HG03469 (cell line): ENCODE measurements around the gene IPO13.

Experiments
- ATAC-seq: cut with Tn5 transposase; IDR thresholded peaks from one replicate; pipeline ENCODE4 v1.9.1; 2021; ENCODE audit warnings: mild to moderate bottlenecking, moderate library complexity, moderate number of reproducible peaks; ENCODE audit not compliant: unreplicated experiment

The IPO13 gene

DNA sequence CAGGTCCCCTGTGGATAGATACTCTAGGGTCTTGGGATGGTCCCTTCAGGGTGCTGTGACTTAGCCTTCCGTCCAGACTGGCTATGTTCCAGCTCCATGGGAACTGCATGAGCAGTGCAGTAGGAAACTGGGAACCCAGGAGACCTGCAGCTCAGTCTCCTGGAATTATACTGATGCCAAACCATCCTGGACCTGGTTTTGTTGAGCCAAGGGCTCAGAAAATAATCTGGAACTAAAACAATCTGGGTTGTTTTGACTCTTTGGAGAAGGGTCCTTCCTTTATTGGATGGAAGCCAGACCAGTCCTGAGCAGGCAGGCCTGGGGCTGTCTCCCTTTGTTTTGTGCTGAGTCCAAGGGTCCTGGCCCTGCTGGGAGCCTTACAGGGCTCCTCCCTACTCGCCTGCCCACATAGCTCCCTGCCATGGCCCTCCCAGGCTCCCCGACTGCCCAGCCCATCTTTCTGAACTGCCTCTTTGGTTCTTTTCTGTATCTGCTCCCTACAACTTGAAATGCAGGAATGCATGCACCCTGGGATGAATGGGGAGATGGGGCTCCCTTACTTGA lies 1.2 kb downstream of the IPO13 start:
- ATAC-seq = no peak

DNA sequence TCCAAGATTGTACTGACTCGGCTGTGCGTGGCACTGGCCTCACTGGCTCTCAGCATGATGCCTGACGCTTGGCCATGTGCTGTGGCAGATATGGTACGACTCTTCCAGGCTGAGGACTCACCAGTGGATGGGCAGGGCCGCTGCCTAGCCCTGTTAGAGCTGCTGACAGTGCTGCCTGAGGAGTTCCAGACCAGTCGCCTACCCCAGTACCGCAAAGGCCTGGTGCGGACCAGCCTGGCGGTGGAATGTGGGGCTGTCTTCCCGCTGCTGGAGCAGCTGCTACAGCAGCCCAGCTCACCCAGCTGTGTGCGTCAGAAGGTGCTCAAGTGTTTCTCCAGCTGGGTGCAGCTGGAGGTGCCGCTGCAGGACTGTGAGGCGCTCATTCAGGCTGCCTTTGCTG lies 2.9 kb downstream of the IPO13 start:
- ATAC-seq = no peak

DNA sequence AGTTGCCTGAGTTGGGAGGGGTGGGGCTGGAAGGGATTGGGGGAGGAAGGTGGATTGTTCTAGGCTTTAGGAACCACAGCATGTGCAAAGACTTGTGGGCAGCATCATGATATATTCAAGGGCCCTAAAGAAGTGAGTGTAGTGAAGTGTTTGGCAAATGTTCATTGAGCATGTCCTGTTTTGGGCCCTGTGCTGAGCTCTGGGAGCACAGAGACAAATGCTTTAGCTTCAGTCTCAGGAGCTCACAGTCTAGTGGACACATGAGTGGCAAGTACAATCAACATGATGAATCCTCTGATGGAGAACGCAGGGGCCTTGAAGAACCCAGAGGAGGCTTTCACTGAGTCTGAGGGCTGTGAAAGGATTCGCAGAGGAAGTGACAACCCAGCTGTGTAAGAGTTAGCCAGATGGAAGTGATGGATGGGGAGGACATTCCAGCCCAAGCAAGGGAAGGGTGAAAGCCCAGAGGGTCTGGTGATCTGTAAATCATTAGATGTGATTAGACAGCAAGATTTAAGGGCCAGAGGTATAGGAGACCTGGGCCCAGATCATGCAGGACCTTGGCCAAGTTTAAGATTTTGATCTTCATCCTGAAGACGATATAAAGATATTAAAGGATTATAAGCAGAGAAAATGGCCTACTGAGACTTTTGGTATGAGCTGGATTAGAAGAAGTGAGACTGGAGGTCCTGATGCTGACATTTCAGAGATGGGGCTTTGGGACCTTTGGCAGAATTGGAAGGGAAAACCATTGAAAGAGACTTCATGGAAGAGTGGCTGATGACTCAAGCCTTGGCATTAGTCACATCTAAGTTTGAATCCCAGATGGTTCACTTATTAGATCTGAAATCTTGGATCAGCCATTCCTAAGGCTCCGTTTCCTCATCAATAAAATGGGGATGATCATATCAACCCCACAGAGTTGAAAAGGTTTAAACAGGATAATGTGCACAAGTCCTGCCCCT lies 4.6 kb downstream of the IPO13 start:
- no peak for ATAC-seq

DNA sequence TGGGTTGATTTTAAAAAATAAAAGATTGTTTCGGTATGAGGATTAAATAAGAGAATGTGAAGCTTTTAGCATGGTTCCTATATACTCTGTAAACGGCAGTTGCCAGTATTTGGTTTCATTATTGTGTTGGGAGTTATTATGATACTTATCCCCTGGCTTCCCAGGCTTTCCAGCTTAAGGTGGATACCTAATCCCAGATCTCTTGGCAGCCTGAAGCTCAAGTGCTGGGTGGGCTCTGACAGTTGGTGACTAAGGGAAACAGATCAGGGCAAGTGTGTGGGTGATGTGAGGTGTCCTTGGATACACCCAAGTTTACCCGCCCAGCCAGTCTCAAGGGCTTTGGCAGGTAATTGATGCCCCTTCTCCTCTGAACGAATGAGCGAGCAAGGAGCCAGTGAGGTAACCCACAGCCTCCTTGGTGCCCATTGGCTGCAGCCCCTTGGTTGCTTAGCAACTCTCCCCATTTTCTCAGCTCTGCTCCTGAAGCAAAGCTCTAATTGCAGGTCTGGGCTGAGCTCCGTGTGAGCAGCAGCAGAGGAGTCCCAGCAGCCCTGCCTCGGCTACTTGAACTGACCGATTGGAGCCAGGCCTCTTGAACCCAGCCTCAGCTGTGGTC lies 6.1 kb downstream of the IPO13 start:
- no peak for ATAC-seq

DNA sequence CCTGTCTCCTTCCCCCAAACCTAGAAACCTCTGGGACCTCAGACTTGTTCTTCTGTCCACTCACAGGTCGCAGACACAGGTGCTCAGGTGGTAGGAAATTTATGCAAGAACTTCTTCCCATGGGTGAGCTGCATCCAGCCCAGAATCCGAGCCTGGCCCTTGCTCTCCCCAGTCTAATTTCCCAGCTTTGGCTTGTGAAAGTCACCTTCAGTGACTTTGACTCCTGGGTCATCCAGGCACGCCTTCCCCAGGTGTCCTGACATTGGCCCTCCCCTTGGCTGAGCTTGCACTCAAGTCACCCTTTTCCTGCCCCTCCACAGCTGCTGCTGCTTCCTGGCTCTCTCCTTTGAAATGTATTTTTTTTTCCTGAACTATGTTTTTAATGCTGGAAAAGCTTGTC lies 6.6 kb downstream of the IPO13 start:
- no peak for ATAC-seq

DNA sequence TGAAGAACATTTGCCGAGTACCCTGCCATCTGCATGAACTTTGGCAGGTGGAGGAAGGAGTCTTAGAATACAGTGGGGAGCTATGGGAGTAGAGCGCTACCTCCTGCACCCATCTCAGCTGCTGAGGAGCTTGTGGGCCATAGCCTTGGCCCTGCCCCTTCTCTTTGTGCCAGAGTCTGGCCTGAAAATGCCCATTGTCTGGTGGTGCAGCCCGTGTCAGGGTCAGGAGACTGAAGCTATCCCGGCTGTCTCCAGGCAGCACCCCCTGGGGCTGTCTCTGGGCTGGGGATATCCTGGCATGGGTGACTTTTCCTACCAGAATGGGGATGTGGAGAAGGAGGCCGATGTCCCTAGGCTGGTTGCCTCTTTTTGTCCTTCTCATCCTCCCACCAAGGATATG lies 7.3 kb downstream of the IPO13 start:
- ATAC-seq = no peak

DNA sequence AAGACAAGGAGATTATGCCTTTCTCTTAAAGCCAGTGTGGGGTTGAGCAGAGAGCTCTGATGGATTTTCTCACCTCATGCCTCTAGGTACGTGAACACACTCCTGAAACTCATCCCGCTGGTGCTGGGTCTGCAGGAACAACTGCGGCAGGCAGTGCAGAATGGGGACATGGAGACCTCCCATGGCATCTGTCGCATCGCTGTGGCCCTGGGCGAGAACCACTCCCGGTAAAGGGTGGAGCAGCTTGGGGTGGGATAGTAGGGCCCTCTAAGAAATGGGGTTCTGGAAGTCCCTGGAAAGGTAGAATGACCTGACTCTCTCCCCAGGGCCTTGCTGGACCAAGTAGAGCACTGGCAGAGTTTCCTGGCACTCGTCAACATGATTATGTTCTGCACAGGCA lies 9.5 kb downstream of the IPO13 start:
- ATAC-seq = no peak

DNA sequence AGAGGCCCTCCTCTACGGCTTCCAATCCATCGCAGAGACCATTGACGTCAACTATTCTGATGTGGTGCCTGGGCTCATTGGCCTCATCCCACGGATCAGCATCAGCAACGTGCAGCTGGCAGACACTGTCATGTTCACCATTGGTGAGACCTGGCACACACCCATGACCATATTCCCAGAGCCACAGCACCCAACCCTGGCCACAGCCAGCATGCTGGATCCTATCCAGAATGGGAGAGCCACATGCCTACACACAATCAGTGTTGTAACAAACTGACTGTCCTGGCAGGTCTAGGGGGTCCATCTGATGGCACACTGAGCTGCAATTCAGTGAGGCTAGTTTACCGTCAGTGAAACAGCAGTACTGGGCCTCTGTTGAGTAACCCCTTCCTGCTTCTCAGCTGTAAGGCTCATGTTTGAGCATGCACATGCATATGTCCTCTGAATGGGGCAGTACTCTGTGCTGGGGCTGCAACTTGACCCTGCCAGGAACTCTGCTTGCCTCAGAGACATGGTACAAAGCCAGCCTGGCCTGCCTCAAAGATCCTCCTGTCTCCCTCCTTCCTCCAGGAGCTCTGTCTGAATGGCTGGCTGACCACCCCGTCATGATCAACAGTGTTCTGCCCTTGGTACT lies 10.8 kb downstream of the IPO13 start:
- ATAC-seq = no peak

DNA sequence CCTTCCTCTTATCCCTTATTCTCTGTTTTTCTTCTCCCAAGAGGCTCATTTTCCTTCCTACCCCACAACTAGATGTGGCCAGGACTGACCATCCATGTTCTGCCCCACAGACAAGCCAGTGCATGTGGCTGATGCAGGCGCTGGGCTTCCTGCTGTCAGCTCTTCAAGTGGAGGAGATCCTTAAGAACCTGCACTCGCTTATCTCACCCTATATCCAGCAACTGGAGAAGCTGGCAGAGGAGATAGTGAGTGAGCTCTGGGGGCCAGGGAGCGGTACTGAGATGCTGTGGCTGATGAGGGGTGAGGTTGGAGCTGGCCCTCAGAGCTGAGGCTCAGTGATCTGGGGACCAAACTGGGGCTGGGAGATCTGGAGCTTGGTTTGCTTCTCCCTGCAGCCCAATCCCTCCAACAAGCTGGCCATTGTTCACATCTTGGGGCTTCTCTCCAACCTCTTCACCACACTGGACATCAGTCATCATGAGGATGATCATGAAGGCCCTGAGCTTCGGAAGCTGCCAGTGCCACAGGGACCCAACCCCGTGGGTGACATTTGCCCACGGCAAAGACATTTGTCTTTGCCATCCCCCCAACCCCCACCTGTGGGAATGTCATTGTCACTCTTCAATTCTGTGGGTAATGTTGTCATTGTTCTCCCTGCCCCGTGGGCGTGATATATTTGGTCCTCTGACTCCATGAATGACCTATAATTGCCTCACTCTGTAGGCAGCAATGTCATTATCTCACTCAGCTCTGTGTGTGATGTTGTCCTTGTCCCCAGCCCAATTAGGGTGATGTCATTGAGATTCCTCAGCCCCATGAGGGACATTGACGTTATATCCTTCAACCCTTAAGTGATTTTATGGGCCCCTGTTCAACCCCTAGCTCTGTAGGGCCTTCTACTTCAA lies 11.9 kb downstream of the IPO13 start:
- ATAC-seq = no peak

DNA sequence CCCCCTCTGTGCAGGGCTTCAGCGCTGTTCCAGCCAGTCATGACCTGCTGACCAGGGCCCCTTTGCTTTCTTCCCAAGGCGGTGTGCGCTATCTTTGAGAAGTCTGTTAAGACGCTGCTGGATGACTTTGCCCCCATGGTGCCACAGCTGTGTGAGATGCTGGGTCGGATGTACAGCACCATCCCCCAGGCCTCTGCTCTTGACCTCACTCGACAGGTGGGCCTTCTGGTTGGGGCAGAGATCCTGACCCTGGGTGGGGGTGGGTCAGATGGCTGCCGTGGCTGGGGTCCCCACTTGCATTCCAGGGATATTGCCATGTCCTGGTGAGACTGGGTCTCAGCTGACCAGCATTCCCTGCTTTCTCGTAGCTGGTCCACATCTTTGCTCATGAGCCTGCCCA lies 14.0 kb downstream of the IPO13 start:
- ATAC-seq = no peak

DNA sequence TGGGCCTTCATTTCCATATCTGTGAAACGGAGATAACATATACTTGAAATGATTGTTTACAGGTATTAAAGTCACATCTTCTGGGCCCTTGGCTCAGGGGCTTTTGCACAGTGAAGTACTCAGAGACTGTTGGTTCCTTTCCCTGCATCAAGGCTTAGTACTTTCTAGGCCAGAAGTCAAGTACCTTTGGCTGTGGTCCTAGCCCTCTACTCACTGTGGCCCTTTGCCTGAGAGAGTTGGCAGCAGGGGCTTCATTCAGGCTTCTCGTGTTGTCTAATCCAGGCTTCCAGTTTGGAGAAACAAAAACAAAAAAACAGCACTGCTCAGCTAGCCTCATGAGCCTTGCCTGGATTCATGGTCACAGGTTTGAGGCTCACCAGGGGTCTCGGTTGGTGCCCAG lies 14.9 kb downstream of the IPO13 start:
- no peak for ATAC-seq

DNA sequence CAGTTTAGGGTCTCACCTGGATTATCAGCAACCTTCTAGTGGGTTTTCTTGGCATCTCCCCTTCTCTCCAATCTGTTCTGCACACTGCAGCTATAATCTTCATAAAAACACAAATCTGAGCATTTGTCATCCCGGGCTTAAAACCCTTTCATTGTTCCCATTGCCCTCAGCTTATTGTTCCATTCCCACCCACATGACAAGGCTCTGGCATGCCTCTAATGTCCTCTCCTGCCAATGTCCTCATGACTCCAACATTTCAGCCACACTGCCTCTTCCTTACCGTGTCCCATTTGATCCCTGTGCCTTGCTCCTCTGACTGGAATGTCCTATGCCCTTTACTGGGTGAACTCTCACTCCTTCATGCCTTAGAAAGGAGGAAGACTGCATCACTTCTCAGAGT lies 15.6 kb downstream of the IPO13 start:
- ATAC-seq = no peak

DNA sequence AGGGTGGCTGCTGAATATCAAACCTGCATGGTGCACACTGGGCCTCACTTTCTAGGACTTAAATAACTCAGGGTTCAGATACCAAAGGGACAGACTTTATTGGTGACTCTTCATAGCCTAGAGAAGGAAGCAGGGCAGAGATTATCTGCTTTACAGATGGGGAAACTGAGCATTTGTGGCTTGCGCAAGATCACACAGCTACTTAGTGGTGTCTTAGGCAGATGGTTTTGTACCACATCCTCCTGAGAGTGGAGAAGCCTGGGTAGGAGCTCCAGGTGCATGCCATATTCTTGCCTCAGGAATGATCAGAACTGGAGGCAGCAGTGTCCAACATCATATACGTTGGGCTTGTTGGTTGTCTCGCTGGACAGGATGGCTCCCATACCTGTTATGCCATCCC lies 16.3 kb downstream of the IPO13 start:
- ATAC-seq = no peak

DNA sequence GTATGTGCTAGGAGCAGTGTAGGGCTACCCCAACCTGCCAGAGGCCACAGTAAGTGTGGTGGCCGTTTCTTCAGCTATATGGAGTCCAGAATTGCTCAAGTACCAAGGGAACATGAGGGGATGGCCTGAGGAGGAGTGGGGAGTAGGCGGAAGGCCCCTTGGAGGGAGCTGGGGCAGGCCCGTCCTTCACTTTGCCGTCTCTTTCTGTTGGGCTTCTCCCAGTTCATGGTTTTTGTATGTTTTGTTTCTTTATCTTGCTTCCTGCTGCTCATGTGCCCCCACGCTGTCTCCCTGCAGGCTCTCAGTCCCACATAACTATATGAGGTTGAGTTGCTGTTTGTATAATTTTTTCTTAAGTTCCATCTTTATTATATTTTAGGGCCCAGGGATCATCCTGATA lies 17.1 kb downstream of the IPO13 start:
- no peak for ATAC-seq

DNA sequence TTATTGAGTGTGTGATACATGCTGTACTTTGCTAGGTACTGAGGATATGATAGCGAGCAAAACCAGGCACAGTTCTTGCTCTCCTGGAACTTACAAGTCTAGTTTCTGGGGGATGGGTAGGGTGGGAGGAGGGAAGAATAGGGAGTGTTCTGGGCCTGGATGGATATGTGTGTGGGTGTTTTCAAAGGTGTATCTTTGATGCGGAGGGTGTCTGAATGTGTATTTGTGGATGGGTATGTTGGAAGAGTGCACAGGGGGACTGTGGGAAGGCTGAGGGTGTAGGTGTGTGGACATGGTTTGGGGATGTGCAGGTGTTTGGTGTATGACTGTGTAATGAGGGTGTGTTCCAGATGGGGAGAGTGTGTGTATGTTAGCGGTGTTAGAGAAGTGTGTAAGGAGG lies 18.6 kb downstream of the IPO13 start:
- no peak for ATAC-seq

DNA sequence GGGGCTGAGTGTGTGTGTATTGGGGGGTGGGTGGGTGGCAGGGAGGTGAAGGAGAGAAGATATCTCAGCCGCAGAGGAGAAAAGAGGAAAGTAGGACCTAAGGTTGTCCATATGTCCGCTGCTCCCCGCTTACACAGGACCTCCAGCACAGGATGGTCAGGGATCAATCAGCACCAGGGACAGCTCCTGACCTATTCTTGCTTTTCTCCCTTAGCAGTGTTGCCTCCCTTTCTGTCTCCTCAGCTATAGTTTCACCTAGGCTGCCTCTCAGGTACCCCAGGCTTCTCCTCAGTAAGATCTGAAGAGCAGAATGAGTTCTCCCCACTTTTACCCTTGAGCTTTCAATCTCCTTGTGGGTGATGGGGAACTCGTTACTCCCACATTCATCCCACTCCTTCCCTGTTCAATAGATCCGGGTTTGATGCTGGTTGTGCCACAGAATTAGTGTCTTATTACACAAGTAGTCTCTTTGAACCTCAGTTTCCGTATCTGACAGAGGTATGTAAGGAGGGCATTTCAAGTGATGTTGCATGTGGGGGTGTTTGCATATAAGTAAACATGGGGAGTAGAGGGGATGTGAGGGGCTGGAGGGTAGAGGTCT lies 21.7 kb downstream of the IPO13 start:
- no peak for ATAC-seq

DNA sequence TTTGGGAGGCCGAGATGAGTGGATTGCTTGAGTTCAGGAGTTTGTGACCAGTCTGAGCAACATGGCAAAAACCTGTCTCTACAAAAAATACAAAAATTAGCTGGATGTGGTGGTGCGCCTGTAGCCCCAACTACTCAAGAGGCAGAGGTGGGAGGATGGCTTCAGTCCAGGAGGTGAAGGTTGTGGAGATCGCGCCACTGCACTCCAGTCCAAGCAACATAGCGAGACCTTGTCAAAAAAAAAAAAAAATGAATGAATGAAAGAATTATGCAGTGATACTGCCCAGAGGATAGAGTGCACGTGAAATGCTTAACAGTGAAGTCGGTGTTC lies 22.6 kb downstream of the IPO13 start:
- ATAC-seq = no peak

DNA sequence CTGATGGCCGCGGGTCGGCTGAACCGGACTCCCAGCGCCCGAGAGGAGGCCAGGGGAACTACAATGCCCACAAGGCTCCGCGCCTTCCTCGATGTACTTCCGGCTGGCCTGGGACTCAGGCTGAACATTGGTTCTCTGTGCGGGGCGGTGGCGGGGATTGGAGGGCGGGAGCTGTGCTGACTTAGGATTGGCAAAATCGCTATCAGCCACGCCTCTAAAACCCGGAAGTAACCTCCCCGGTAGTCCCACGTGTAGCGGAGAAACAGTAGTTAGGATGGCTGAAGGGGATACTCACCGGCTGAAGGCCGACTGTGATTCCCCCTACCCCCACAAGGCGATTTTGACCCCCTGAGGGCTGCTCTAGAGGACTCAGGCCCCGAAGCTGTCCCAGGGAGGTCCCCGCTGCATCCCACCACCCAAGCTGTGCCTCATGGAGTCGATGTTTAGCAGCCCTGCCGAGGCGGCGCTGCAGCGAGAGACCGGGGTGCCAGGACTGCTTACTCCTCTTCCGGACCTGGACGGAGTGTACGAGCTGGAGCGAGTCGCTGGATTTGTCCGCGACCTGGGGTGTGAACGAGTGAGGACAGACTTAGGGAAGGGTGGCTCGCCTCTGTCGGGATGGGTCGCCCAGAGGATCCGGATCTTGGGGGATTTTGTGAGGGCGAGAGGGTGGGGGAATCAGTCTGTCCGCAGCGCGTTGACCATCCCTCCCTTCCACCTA lies 23.2 kb downstream of the IPO13 start, which contains the start of gene DPH2:
TSS of gene DPH2 (plus strand) at position 265 of the 721 bp plus-strand sequence. CDS start at position 431, 166 bp downstream.
- ATAC-seq = peak; percentile 53

DNA sequence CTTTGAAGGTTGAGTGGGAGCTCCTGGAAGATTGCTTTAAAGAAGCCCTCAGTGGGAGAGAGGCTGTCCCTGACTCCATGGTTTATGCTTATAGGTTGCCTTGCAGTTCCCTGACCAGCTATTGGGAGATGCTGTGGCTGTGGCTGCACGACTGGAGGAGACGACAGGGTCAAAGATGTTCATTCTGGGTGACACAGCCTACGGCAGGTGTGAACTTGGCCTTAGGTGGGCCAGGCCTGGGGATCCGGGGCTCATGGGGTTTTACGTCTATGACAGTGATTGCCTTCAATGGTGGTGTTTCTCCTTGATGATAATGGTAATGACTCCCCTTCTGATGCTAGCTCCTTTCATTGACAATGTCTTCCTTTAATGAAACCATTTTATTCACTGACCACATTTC lies 23.8 kb downstream of the IPO13 start:
- no peak for ATAC-seq

DNA sequence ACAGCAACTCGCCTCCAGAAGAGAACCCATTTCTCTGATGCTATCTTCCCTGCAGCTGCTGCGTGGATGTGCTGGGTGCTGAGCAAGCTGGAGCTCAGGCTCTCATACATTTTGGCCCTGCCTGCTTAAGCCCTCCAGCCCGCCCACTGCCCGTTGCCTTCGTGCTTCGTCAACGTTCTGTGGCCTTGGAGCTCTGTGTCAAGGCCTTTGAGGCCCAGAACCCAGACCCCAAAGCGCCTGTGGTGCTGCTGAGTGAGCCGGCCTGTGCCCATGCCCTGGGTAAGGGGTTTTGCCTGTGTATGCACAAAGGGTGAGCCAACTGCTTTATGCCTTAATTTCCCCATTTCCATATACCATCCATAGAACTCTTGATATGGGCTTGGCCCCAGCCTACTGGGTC lies 24.2 kb downstream of the IPO13 start:
- no peak for ATAC-seq
